ENCODE measurements around the gene COX7A1. TPM values are rescaled to one million over a fixed set of nuclear protein-coding genes. Genes with fewer than 3 reads are reported as not detected.

COX7A1 gene
- total RNA-seq, 1 donor = 18.6 TPM

- DNase-seq (ENCODE audit: low read depth) = peak; percentile 32
- TF ChIP-seq, protein P1, sequence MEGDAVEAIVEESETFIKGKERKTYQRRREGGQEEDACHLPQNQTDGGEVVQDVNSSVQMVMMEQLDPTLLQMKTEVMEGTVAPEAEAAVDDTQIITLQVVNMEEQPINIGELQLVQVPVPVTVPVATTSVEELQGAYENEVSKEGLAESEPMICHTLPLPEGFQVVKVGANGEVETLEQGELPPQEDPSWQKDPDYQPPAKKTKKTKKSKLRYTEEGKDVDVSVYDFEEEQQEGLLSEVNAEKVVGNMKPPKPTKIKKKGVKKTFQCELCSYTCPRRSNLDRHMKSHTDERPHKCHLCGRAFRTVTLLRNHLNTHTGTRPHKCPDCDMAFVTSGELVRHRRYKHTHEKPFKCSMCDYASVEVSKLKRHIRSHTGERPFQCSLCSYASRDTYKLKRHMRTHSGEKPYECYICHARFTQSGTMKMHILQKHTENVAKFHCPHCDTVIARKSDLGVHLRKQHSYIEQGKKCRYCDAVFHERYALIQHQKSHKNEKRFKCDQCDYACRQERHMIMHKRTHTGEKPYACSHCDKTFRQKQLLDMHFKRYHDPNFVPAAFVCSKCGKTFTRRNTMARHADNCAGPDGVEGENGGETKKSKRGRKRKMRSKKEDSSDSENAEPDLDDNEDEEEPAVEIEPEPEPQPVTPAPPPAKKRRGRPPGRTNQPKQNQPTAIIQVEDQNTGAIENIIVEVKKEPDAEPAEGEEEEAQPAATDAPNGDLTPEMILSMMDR (IDR thresholded peaks at IDR 0.05; ENCODE audit: insufficient read depth, low read depth, low read length) = no peak
- H3K4me3 ChIP-seq (ENCODE audit: low read depth, low read length) = peak within 1 kb of the TSS; percentile 97
Measured at GRCh38 chr19:36115453-36116343, 36.5 kb downstream of the COX7A1 start, which contains the start of gene TBCB. Gene TBCB (plus strand): TSS chr19:36115468. CDS start chr19:36115561, 93 bp downstream.

GRCh38 chr19:36114721-36115452 is 37.4 kb downstream of the COX7A1 start, which contains the start of gene POLR2I:
Gene POLR2I (minus strand): TSS chr19:36114875. CDS start chr19:36114856, 19 bp downstream.
- peak; percentile 100 for DNase-seq (ENCODE audit: low read depth)
- TF ChIP-seq, protein P1 (IDR thresholded peaks at IDR 0.05; ENCODE audit: insufficient read depth, low read depth, low read length) = no peak
- peak within 1 kb of the TSS; percentile 97 for H3K4me3 ChIP-seq (ENCODE audit: low read depth, low read length)

GRCh38 chr19:36113894-36114720 is 38.1 kb downstream of the COX7A1 start:
- peak; percentile 40 for DNase-seq (ENCODE audit: low read depth)
- TF ChIP-seq, protein P1 (IDR thresholded peaks at IDR 0.05; ENCODE audit: insufficient read depth, low read depth, low read length) = peak; percentile 10
- H3K4me3 ChIP-seq (ENCODE audit: low read depth, low read length) = peak overlapping the region; percentile 97

GRCh38 chr19:36113425-36113824 is 38.8 kb downstream of the COX7A1 start:
- DNase-seq (ENCODE audit: low read depth) = no peak
- TF ChIP-seq, protein P1 (IDR thresholded peaks at IDR 0.05; ENCODE audit: insufficient read depth, low read depth, low read length) = no peak

GRCh38 chr19:36112678-36113077 is 39.6 kb downstream of the COX7A1 start:
- TF ChIP-seq, protein P1 (IDR thresholded peaks at IDR 0.05; ENCODE audit: insufficient read depth, low read depth, low read length) = no peak
- H3K4me3 ChIP-seq (ENCODE audit: low read depth, low read length) = no peak overlapping the region
- no peak for DNase-seq (ENCODE audit: low read depth)

More at GRCh38 chr19:36113425-36113824, 38.8 kb downstream of the COX7A1 start:
- peak overlapping the region; percentile 97 for H3K4me3 ChIP-seq (ENCODE audit: low read depth, low read length)

DNA sequence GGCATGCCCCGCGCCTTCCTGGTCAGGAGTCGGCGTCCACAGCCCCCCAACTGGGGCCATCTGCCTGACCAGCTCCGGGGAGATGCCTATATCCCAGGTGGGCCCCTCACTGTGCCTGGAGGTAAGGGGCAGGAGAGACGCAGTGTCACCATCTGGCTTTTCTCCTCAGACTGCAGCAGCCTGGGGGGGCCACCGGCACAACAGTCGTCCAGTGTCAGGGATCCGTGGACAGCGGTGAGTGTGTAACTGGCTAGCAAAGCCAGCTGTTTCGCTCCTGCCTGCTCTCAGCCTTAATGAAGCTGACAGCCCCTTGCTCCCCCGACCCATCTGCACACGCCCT is 41.1 kb downstream of the COX7A1 start:
- TF ChIP-seq, protein P1 (IDR thresholded peaks at IDR 0.05; ENCODE audit: insufficient read depth, low read depth, low read length) = no peak
- H3K4me3 ChIP-seq (ENCODE audit: low read depth, low read length) = no peak overlapping the region
- no peak for DNase-seq (ENCODE audit: low read depth)

All from fibroblast of villous mesenchyme (primary cell).